ENCODE measurements around the gene ADH1B. TPM values are rescaled to one million over a fixed set of nuclear protein-coding genes. Genes with fewer than 3 reads are reported as not detected.

Gene ADH1B
- total and polyA plus RNA-seq, 10 donors = 39.3 to 330 (median 68.6) TPM

GRCh38 chr4:99361899-99362275 lies 40.7 kb upstream of the ADH1B start:
- DNase-seq = no peak
- intact Hi-C loops (cut with DNase I; ENCODE audit: low total_unique reads) = no loop called here
- no peak overlapping the region for H3K4me3 ChIP-seq
- no peak for TF ChIP-seq POLR2AphosphoS5 (IDR thresholded peaks at IDR 0.05)
- TF ChIP-seq POLR2A (IDR thresholded peaks at IDR 0.05) = no peak
- TF ChIP-seq, protein P1, sequence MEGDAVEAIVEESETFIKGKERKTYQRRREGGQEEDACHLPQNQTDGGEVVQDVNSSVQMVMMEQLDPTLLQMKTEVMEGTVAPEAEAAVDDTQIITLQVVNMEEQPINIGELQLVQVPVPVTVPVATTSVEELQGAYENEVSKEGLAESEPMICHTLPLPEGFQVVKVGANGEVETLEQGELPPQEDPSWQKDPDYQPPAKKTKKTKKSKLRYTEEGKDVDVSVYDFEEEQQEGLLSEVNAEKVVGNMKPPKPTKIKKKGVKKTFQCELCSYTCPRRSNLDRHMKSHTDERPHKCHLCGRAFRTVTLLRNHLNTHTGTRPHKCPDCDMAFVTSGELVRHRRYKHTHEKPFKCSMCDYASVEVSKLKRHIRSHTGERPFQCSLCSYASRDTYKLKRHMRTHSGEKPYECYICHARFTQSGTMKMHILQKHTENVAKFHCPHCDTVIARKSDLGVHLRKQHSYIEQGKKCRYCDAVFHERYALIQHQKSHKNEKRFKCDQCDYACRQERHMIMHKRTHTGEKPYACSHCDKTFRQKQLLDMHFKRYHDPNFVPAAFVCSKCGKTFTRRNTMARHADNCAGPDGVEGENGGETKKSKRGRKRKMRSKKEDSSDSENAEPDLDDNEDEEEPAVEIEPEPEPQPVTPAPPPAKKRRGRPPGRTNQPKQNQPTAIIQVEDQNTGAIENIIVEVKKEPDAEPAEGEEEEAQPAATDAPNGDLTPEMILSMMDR (IDR thresholded peaks at IDR 0.05 in 8 of 11, conservative IDR thresholded peaks at IDR 0.05 in 3 of 11) = no peak
- no peaks in the 10 kb centered on the region for H3K27me3 ChIP-seq (replicated peaks in 1 of 7)
- no peaks in the 10 kb centered on the region for H3K4me1 ChIP-seq
- peaks cover 0 to 15% (median 2%) of the 10 kb centered on the region in 8 donors for H3K9me3 ChIP-seq
- no peaks in the 10 kb centered on the region for H3K36me3 ChIP-seq
- no peak overlapping the region for H3K27ac ChIP-seq

DNA sequence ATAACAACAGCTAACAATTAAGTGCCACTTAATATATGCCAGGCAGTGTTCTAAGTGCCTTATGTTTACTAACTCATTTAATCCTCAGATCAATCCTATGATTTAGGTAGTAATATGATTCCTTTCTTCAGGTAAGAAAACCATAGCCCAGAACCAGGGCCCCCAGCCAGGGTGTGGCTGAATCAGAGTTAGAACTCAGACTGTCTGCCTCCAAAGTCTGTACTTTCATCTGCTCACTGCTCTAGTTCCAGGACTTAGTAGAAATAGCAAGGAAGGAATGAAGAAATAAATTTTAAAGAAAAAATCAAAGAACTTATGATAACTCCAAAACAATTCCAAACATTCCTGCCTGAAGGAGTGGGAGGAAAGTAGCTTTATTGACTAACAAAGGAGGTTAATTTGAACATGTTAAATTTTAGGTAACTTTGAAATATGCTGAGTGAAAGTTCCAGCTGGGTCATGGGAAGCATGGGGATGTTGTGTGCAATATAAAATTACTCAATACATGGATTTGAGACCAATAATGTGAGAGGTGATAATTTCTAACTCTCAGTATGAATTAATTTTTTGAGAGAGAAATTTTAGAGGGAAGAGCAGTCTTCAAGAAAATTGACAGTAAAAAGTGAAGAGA lies 40.2 kb upstream of the ADH1B start:
- Histone ChIP-seq H3K4me1 (no peaks in the 10 kb centered on the region), H3K36me3 (no peaks in the 10 kb centered on the region), H3K4me3 (no peak overlapping the region), H3K9me3 (peaks cover 0 to 15% (median 2%) of the 10 kb centered on the region in 8 donors), H3K27ac (no peak overlapping the region), H3K27me3 (replicated peaks in 1 of 7) (no peaks in the 10 kb centered on the region)
- DNase-seq = no peak
- intact Hi-C loops (cut with DNase I; ENCODE audit: low total_unique reads) = no loop called here
- no peak for TF ChIP-seq POLR2AphosphoS5 (IDR thresholded peaks at IDR 0.05)
- TF ChIP-seq, protein P1 (IDR thresholded peaks at IDR 0.05 in 8 of 11, conservative IDR thresholded peaks at IDR 0.05 in 3 of 11) = no peak
- no peak for TF ChIP-seq POLR2A (IDR thresholded peaks at IDR 0.05)

DNA sequence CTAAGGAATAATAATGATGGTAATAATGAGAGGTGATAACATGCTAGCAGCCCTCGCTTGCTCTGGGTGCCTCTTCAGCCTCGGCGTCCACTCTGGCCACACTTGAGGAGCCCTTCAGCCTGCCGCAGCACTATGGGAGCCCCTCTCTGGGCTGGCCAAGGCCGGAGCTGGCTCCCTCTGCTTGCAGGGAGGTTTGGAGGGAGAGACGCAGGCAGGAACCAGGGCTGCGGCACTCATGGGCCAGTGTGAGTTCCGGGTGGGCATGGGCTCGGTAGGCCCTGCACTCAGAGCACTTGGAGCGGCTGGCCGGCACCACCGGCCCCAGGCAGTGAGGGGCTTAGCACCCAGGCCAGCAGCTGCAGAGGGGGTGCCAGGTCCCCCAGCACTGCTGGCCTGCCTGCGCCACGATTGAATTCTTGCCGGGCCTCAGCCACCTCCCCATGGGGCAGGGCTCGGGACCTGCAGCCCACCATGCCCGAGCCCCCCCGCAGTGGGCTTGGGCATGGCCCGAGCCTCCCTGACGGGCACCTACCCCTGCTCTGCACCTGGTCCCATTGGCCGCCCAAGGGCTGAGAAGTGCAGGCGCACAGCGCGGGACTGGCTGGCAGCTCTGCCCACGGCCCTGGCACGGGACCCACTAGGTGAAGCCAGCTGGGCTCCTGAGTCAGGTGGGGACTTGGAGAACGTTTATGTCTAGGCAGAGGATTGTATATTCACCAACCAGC lies 38.4 kb upstream of the ADH1B start:
- DNase-seq = no peak
- intact Hi-C loops (cut with DNase I; ENCODE audit: low total_unique reads) = no loop called here
- no peaks in the 10 kb centered on the region for H3K27me3 ChIP-seq (replicated peaks in 1 of 7)
- H3K4me1 ChIP-seq = no peaks in the 10 kb centered on the region
- TF ChIP-seq, protein P1 (IDR thresholded peaks at IDR 0.05 in 8 of 11, conservative IDR thresholded peaks at IDR 0.05 in 3 of 11) = no peak
- no peak for TF ChIP-seq POLR2A (IDR thresholded peaks at IDR 0.05)
- TF ChIP-seq POLR2AphosphoS5 (IDR thresholded peaks at IDR 0.05) = no peak
- no peak overlapping the region for H3K4me3 ChIP-seq
- no peaks in the 10 kb centered on the region for H3K36me3 ChIP-seq
- peaks cover 0 to 12% (median 0%) of the 10 kb centered on the region in 8 donors for H3K9me3 ChIP-seq
- H3K27ac ChIP-seq = no peak overlapping the region
- 80 to 95% (median 90%) methylated on average over 7 to 27 of the region's 27 CpGs for WGBS, 5 donors

GRCh38 chr4:99357948-99358347 lies 36.7 kb upstream of the ADH1B start:
- Histone ChIP-seq H3K4me3 (no peak overlapping the region), H3K9me3 (peaks cover 0 to 12% (median 0%) of the 10 kb centered on the region in 8 donors), H3K27me3 (replicated peaks in 1 of 7) (no peaks in the 10 kb centered on the region), H3K4me1 (peaks cover 0 to 4% (median 0%) of the 10 kb centered on the region in 6 donors), H3K36me3 (no peaks in the 10 kb centered on the region), H3K27ac (no peak overlapping the region)
- intact Hi-C loops (cut with DNase I; ENCODE audit: low total_unique reads) = no loop called here
- TF ChIP-seq POLR2AphosphoS5 (IDR thresholded peaks at IDR 0.05) (no peak), POLR2A (IDR thresholded peaks at IDR 0.05) (no peak)
- TF ChIP-seq, protein P1 (IDR thresholded peaks at IDR 0.05 in 8 of 11, conservative IDR thresholded peaks at IDR 0.05 in 3 of 11) = no peak
- no peak for DNase-seq
- WGBS, 5 donors = 73 to 97% (median 81%) methylated on average over 2 of the region's 2 CpGs

Data from spleen (tissue), 11 donors.